GM18508 (cell line): ENCODE results near the gene DCTN2.

Source experiments
- ATAC-seq: cut with Tn5 transposase; IDR thresholded peaks from one replicate; pipeline ENCODE4 v1.9.1; 2021; ENCODE audit warnings: moderate number of reproducible peaks; ENCODE audit not compliant: insufficient read depth, unreplicated experiment

The DCTN2 gene

GRCh38 chr12:57550641-57551549 lies 3.9 kb upstream of the DCTN2 start:
- no peak for ATAC-seq

DNA sequence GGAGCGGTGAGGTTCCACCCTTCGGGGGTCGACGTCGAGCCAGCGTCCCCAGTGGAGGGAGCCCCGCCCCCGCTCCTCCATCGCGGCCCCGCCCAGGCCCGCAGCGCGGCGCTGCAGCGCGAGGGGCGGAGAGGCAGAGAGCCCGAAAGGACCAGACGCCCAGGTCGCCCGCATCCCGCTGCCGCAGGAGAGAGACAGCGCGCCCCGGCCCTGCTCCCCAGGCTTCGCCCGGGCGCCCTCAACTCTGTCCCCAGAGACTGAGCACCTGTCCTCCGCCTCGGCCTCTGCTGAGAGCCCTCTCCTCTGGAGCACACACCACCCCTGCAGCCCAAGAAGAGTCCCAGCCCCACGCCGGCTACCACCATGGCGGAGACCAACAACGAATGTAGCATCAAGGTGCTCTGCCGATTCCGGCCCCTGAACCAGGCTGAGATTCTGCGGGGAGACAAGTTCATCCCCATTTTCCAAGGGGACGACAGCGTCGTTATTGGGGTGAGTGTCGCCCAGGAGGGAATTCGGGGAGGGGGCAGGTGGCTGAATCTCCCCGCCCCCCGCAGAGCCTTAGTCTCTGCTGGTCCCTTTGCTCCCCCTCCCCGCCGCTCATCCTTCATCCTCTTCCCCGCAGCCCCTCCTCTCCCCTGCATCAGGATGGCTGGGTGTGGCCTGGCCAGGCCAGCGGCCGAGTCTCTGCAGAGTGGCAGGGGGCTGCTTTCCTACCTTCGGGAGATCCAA lies 3.1 kb upstream of the DCTN2 start, which contains the start of gene KIF5A:
Gene KIF5A (plus strand): TSS at position 136 of the 732 bp plus-strand sequence. CDS start 228 bp downstream, at position 364.
- no peak for ATAC-seq

GRCh38 chr12:57549203-57549908 lies 2.4 kb upstream of the DCTN2 start:
- ATAC-seq = no peak

- no peak for ATAC-seq
Measured at GRCh38 chr12:57548488-57548887, 1.5 kb upstream of the DCTN2 start.

DNA sequence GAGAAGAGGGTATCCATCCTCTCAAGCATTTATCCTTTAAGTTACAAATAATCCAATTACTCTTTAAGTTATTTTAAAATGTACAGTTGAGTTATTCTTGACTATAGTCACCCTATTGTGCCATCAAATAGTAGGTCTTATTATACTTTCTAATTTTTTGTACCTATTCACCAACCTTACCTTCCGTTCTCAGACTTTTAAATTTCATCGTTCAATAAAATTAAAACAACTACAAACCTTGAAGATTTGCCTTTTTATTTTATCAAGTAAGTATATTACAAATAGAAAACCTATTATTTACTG lies 972 bp upstream of the DCTN2 start:
- no peak for ATAC-seq

DNA sequence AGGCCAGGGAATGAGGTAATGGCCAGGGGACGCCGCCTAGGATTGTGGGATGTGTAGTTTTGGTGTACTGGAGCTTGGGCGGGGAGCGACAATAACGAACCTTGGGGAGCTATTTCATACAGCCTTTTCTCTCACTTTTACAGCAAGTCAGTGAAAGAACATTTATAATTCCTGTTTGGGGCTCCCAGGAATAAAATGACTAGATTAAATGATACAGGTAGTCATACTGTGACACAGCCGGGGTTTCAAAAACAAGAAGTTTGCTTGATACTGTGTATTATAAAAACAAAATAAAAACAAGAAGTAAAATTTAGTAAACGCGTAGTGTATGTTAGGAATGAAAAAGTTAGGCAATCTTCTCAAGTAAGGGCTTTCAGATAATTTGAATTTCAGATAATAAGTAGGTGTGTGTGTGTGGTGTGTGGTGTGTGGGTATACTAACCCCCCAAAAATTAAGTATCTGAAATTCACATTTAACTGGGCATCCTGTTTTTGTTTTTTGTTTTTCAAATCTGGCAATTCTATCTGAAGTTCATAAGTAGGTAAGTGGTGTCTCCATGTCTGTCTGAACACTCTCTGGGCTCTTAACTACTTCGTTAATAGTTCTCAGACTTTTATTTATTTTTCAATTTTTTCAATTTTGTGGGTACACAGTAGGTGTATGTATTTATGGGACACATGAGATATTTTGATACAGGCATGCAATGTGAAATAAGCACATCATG lies 458 bp upstream of the DCTN2 start:
- ATAC-seq = no peak

DNA sequence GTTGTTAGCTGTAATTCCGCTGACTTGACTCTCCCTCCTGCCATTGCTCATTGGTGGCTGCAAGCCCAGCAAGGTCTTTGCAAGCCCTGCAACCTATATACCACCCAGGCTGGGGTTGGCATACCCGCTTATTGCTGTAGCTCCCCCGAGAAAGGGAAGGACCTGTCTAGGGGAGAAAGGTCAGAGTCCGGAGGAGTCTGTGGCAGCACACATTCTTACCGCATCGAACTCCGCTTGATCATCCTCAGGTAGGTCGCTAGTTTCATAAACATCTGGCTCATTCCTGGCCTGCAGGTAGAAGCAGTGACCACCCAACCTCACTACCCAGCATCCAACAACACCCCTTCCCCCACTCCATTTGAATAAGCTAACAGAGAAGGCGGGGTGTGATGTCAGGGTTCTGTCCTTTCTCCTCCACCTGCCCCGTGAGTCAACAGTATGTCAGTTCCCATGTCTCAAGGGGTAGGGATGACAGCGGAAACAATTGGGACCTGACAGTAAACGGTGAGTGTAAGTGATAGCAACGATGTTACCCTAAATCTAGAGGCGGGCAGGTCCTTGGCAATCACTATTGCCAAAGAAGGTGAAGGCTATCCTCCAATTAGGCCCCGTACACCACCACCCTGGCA lies 1.1 kb downstream of the DCTN2 start:
- no peak for ATAC-seq

DNA sequence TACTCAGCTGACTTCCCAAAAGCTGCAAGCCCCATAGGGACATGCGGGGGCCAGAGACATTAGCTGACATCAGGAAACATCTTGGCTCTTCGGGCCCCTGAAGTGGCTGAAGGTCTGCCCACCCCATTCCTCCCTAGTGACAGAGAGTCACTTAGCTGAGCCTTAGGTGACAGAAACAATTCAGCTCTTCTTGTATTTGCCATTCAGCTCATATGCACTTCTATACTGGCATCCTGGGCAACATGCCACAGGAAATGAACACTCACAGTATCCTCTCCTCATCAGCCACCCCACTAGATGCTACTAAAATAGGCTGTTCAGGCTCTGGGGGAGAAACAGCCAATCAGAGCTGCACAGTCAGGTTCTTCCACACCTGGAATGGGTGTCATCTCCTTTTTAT lies 3.4 kb downstream of the DCTN2 start:
- no peak for ATAC-seq

- no peak for ATAC-seq
Measured at GRCh38 chr12:57541717-57542116, 5.3 kb downstream of the DCTN2 start.

- no peak for ATAC-seq
Measured at GRCh38 chr12:57541001-57541400, 6.0 kb downstream of the DCTN2 start.

- ATAC-seq = no peak
Measured at GRCh38 chr12:57539134-57539768, 7.7 kb downstream of the DCTN2 start.

DNA sequence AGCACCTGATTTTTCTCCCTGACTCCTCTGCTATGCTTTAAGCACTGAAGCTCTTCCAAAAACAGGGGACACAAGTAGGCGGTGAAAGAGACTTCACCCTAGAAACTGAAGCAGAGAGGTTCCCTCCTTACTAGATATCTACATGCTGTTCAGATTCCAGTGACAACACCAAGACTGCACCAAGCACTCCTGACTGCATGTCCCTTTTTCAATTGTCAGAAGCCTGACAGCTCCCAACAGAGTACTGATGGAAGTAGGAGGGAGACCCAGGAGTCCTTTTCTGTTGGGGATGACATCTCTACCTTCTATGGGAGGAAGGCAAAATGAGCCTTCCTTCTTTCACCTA lies 10.4 kb downstream of the DCTN2 start:
- no peak for ATAC-seq

DNA sequence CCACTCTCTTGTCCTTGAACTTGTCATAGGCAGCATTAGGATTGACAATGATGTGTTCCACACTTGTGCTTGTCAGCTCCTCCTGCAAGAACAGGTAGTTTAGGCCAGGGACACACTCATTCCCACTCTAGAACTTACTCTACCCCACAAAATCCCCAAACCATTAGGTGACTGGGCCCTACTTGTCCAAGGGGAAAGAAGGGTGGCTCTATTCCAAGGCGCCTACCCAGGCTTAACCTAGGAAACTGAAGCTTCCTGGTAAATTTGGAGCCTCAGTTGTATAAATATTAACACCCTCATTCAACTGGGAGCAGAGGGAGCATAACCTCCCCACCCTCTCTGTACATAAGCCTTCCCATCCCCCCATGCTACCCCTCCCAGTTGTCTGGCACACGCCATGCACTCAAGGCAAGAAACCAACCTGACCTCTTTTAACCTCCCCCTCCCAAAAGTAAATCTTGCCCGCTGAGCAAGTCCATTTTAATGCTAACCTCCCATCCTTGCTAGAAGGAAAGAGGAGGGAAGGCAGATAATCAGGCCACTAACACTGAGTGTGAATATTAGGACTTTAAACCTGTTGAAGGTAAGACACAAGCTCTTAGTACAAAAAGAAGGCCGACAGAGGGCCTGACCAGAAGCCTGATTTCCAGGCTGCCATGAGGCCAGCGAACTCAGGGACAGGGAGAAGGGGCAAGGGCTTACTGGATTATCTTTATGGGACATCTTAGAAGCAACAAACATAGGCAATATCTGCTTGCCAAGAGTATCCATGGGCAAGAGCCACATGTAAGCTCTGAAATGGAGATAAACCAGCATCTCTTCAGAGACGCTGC lies 11.0 kb downstream of the DCTN2 start:
- ATAC-seq = no peak

DNA sequence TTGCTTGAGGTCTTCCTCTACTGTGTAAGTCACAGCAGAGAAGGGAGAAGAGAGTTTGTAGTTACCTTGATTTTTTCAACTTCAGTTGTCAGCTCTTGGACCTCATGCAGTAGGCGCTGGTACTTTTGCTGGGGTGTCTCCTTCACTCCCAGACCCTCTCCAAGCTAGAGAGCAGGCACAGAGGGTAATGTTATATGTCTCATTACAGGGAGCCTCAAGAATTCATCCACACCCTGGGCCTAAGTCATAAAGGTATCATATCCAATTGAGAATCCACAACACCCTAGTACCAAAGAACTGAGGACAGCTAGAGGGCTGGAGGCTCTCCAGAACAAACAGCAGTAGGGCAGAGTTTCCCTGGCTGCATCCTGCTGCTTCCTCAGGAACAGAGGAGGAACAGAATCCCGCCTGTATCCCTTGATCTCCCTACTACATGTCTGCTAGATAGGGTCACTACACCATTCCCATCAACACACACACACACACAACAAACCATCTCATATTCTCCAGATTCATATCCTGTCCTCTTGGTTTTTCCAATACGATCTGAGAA lies 11.9 kb downstream of the DCTN2 start:
- no peak for ATAC-seq

DNA sequence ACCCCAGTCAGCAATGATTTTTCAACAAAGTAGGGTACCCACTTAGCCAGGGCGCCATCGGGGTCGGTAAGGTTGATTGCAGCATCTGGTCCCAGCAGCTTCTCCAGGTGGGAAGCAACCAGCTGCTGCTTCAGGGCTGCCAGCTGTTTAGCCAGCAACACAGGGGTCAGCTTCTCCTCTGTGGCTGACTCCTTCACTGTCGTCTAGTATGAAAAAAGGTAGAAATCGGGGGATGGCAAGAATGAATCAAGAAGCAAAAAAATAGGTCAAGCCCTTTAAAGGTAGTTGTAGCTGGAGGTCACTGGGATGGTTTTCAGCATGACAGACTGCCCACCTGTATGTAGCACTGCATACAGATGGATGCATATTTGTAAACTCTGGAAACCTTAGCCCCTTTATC lies 12.7 kb downstream of the DCTN2 start:
- ATAC-seq = no peak

DNA sequence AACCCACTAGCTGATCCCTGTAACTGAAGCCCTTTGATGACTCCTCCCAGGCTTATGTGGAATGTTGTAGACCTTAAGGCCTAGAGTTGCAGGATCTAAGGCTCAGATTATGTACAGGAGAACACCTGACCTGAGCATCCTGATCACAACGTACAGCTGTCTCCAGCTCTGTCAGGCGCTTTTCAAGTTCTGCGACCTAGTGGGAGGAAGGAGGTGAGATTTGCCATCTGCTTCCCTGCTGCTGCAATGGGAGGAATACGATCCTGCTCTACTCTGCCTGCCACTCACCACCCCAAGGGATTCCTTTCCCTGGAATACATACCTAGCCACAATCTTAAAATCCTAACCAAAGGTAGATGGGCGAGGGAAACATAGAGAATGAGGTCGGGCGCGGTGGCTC lies 13.9 kb downstream of the DCTN2 start:
- ATAC-seq = no peak

- ATAC-seq = no peak
Measured at GRCh38 chr12:57531836-57532235, 15.2 kb downstream of the DCTN2 start.

GRCh38 chr12:57530396-57531142 lies 16.4 kb downstream of the DCTN2 start:
- ATAC-seq = no peak
